HepG2 (cell line): ENCODE data around the gene RARA. TPM values are rescaled to one million over a fixed set of nuclear protein-coding genes. Genes with fewer than 3 reads are reported as not detected.

ENCODE experiments used
- CBX2 ChIP-seq, 2 experiments: fragments of 200-600 bp in 1 of 2; sonication (generic); formaldehyde crosslinking in 1 of 2; IDR thresholded peaks; 2 replicates each; pipeline versions ENCODE4 v1.7.0 to v1.8.1; 2018 to 2022; ENCODE audit warnings: low read depth in 2 of 2, low read length in 1 of 2, mild to moderate bottlenecking in 1 of 2, missing genetic modification reagents in 1 of 2
- ERF ChIP-seq: IDR thresholded peaks from 2 replicates; pipeline ENCODE4 v1.6.1; 2018; ENCODE audit warnings: missing biosample characterization, missing genetic modification reagents
- ETV6 ChIP-seq: sonication (generic); formaldehyde crosslinking; conservative IDR thresholded peaks from 2 replicates; pipeline ENCODE4 v1.4.0; 2020; ENCODE audit warnings: missing genetic modification reagents
- IKZF1 ChIP-seq: fragments of 450-650 bp; IDR thresholded peaks from 2 replicates; pipeline ENCODE4 v1.7.1; 2016
- NFATC3 ChIP-seq: sonication (generic); formaldehyde crosslinking; IDR thresholded peaks from 2 replicates; pipeline ENCODE4 v1.5.1; 2020; ENCODE audit warnings: mild to moderate bottlenecking, missing genetic modification reagents
- NFIC ChIP-seq: IDR thresholded peaks from 2 replicates; pipeline ENCODE4 v1.6.1; 2012; ENCODE audit warnings: mild to moderate bottlenecking, low read length, inconsistent platforms
- RNF2 ChIP-seq: fragments of 450-650 bp; conservative IDR thresholded peaks from 2 replicates; pipeline ENCODE4 v1.6.1; 2016; ENCODE audit warnings: low read depth
- ZFP36 ChIP-seq: fragments of 150-350 bp; IDR thresholded peaks from 2 replicates; pipeline ENCODE4 v1.6.1; 2018; ENCODE audit warnings: borderline replicate concordance, low read length, low read depth; ENCODE audit not compliant: partially characterized antibody
- ZNF10 ChIP-seq: sonication (generic); formaldehyde crosslinking; IDR thresholded peaks from 2 replicates; pipeline ENCODE4 v1.4.0; 2020; ENCODE audit warnings: mild to moderate bottlenecking, low read depth, missing genetic modification reagents, borderline replicate concordance
- ZNF253 ChIP-seq: sonication (generic); formaldehyde crosslinking; IDR thresholded peaks from 2 replicates; pipeline ENCODE4 v1.8.0; 2022; ENCODE audit warnings: mild to moderate bottlenecking, missing genetic modification reagents, borderline replicate concordance
- ZNF441 ChIP-seq: sonication (generic); formaldehyde crosslinking; IDR thresholded peaks from 2 replicates; pipeline ENCODE4 v1.7.0; 2021; ENCODE audit warnings: missing genetic modification reagents, borderline replicate concordance
- ZNF670 ChIP-seq: sonication (generic); formaldehyde crosslinking; IDR thresholded peaks from 2 replicates; pipeline ENCODE4 v1.8.0; 2022; ENCODE audit warnings: mild to moderate bottlenecking, missing genetic modification reagents, borderline replicate concordance
- ZNF672 ChIP-seq: sonication (generic); formaldehyde crosslinking; IDR thresholded peaks from 2 replicates; pipeline ENCODE4 v1.8.1; 2022; ENCODE audit warnings: missing genetic modification reagents
- ZNF776 ChIP-seq: sonication (generic); formaldehyde crosslinking; IDR thresholded peaks from 2 replicates; pipeline ENCODE4 v1.4.0; 2020; ENCODE audit warnings: mild to moderate bottlenecking, missing genetic modification reagents
- polyA plus RNA-seq, 8 experiments: library from polyadenylated mRNA; depleted of rRNA in 3 of 8; stranded (reverse) in 7 of 8; unstranded in 1 of 8; fragments of >200 nt; fragmentation: Illumina TruSeq in 4 of 8; extraction: Trizol in 4 of 8; gene quantifications; 2 replicates each; pipeline versions ENCODE4 v1.2.1 to v1.2.3, GENCODE V29; 2011 to 2016; ENCODE audit warnings: low read depth in 4 of 8, missing spikeins in 1 of 8, mixed read lengths in 1 of 8; ENCODE audit not compliant: insufficient read depth in 1 of 8
- total RNA-seq, 5 experiments: library from RNA; depleted of rRNA; stranded (reverse); fragments of >200 nt; fragmentation: Illumina TruSeq; extraction: Trizol; gene quantifications; 2 replicates each; pipeline ENCODE4 v1.2.3, GENCODE V29; 2016; ENCODE audit warnings: low read depth in 1 of 5
- TF ChIP-seq, protein P1 (sequence below), 2 experiments: sonication (generic) in 1 of 2; formaldehyde crosslinking in 1 of 2; IDR thresholded peaks; 2 replicates each; pipeline versions ENCODE4 v1.6.1 to v1.9.0; 2014 to 2022; ENCODE audit warnings: antibody characterized with exemption in 1 of 2, borderline replicate concordance in 1 of 2, inconsistent platforms in 1 of 2, low read depth in 1 of 2, missing genetic modification reagents in 1 of 2
- TF ChIP-seq, protein P2 (sequence below): IDR thresholded peaks from 2 replicates; pipeline ENCODE4 v1.6.1; 2016
- TF ChIP-seq, protein P3 (sequence below): IDR thresholded peaks from 2 replicates; pipeline ENCODE4 v1.6.1; 2016; ENCODE audit warnings: low read depth
- TF ChIP-seq, protein P4 (sequence below): sonication (generic); formaldehyde crosslinking; IDR thresholded peaks from 2 replicates; pipeline ENCODE4 v1.5.0; 2020; ENCODE audit warnings: missing genetic modification reagents, mild to moderate bottlenecking, borderline replicate concordance

The RARA gene
- total and polyA plus RNA-seq, 2 of the 13 experiments (the other 11 are each of a cell fraction or from before 2014, with no cell fraction given) = 6.4 to 8.6 TPM

DNA sequence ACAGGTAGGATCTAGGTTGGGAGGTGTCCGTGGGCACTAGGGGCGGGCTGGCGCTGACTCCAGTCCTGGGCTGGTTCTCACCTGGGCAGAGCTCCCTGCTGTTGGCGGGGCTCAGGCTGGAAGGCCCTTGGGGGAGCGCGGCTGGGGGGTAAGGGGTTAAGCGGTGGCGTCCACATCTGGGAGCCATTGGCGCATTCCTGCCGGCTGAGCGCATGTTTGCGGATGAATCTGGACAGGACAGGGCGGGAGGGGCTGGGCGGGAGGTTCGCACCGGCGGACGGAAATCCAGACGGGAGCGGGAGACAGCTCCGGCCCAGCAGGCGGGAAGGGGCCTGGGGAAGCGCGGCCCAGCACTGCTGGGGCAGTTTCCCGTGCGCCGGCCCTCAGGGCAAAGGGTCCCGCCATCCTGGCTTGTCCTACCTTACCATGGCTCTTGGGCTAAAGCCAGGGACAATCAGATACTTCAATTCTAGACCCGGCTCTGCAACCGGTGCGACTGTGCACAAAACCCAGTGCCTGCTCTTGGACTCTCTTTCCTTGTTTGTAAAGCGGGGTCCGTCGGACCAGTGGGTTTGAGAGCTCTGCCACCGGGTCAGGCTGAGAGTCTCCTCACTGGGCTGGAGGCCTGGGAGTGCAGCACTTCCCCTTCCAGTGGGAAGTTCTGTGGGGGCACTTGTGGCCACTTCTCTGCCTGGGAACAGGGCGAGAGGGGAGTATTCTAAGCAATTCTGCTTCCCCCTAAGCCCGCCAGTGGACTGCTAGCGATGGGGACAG lies 7.8 kb downstream of the RARA start (continued):
- TF ChIP-seq, protein P1, sequence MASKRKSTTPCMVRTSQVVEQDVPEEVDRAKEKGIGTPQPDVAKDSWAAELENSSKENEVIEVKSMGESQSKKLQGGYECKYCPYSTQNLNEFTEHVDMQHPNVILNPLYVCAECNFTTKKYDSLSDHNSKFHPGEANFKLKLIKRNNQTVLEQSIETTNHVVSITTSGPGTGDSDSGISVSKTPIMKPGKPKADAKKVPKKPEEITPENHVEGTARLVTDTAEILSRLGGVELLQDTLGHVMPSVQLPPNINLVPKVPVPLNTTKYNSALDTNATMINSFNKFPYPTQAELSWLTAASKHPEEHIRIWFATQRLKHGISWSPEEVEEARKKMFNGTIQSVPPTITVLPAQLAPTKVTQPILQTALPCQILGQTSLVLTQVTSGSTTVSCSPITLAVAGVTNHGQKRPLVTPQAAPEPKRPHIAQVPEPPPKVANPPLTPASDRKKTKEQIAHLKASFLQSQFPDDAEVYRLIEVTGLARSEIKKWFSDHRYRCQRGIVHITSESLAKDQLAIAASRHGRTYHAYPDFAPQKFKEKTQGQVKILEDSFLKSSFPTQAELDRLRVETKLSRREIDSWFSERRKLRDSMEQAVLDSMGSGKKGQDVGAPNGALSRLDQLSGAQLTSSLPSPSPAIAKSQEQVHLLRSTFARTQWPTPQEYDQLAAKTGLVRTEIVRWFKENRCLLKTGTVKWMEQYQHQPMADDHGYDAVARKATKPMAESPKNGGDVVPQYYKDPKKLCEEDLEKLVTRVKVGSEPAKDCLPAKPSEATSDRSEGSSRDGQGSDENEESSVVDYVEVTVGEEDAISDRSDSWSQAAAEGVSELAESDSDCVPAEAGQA (IDR thresholded peaks at IDR 0.05; ENCODE audit: low read depth) = no peak
- TF ChIP-seq, protein P1 (CRISPR knock-in tag; IDR thresholded peaks at IDR 0.05; ENCODE audit: borderline replicate concordance) = 0 out of 2 replicates have a peak, but pooled peaks have one; percentile 49
- TF ChIP-seq, protein P2, sequence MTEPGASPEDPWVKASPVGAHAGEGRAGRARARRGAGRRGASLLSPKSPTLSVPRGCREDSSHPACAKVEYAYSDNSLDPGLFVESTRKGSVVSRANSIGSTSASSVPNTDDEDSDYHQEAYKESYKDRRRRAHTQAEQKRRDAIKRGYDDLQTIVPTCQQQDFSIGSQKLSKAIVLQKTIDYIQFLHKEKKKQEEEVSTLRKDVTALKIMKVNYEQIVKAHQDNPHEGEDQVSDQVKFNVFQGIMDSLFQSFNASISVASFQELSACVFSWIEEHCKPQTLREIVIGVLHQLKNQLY (CRISPR knock-in tag) = no peak
- TF ChIP-seq ZNF776 = 0 out of 2 replicates have a peak, but pooled peaks have one; percentile 62
- TF ChIP-seq, protein P3, sequence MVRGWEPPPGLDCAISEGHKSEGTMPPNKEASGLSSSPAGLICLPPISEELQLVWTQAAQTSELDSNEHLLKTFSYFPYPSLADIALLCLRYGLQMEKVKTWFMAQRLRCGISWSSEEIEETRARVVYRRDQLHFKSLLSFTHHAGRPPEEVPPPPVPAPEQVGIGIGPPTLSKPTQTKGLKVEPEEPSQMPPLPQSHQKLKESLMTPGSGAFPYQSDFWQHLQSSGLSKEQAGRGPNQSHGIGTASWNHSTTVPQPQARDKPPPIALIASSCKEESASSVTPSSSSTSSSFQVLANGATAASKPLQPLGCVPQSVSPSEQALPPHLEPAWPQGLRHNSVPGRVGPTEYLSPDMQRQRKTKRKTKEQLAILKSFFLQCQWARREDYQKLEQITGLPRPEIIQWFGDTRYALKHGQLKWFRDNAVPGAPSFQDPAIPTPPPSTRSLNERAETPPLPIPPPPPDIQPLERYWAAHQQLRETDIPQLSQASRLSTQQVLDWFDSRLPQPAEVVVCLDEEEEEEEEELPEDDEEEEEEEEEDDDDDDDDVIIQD (CRISPR knock-in tag) = no peak
- TF ChIP-seq RNF2 = no peak
- TF ChIP-seq, protein P4, sequence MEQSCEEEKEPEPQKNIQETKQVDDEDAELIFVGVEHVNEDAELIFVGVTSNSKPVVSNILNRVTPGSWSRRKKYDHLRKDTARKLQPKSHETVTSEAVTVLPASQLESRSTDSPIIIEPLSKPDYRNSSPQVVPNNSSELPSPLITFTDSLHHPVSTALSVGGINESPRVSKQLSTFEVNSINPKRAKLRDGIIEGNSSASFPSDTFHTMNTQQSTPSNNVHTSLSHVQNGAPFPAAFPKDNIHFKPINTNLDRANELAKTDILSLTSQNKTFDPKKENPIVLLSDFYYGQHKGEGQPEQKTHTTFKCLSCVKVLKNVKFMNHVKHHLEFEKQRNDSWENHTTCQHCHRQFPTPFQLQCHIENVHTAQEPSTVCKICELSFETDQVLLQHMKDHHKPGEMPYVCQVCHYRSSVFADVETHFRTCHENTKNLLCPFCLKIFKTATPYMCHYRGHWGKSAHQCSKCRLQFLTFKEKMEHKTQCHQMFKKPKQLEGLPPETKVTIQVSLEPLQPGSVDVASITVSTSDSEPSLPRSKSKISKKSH (CRISPR knock-in tag) = no peak
- TF ChIP-seq ZNF670 (CRISPR knock-in tag) = no peak; the same call in 1 of the 2 replicates
- no peak for TF ChIP-seq ZNF253 (CRISPR knock-in tag)
- TF ChIP-seq NFATC3 (CRISPR knock-in tag) = no peak
- no peak for TF ChIP-seq ZNF10 (CRISPR knock-in tag)
- no peak for TF ChIP-seq NFIC
- TF ChIP-seq CBX2 (IDR thresholded peaks at IDR 0.05; ENCODE audit: low read depth, low read length) = no peak
- TF ChIP-seq CBX2 (CRISPR knock-in tag; IDR thresholded peaks at IDR 0.05; ENCODE audit: low read depth) = peak; percentile 43; the same call in 1 of the 2 replicates
- no peak for TF ChIP-seq IKZF1
- TF ChIP-seq ZNF441 = no peak; the same call in 1 of the 2 replicates
- TF ChIP-seq ZNF672 (CRISPR knock-in tag) = no peak
- no peak for TF ChIP-seq ERF
- TF ChIP-seq ETV6 (CRISPR knock-in tag) = no peak
- no peak for TF ChIP-seq ZFP36
